ENCODE measurements around the gene SLC45A1. TPM values are rescaled to one million over a fixed set of nuclear protein-coding genes. Genes with fewer than 3 reads are reported as not detected.

Gene SLC45A1
- total and polyA plus RNA-seq, 2 donors (not counting 1 experiment from before 2014, with no cell fraction given) = 0.54 to 0.64 TPM

- H3K4me1 Mint-ChIP-seq = no peaks in the 10 kb centered on the region
- no peaks in the 10 kb centered on the region for H3K27me3 ChIP-seq (replicated peaks in 1 of 4; ENCODE audit: control extremely low read depth in 1 of 4, control insufficient read depth in 3 of 4, insufficient read depth in 4 of 4, low read length in 3 of 4)
- H4K20me1 ChIP-seq (ENCODE audit: control insufficient read depth, insufficient read depth, low read length, poor library complexity, severe bottlenecking) = no peaks in the 10 kb centered on the region
- CTCF ChIA-PET = no interaction called here
- POLR2A ChIA-PET = no interaction called here
- no peak overlapping the region for H3K9ac ChIP-seq (ENCODE audit: low read length)
- DNase-seq (no peak), ATAC-seq (ENCODE audit: low read depth) (no peak)
- WGBS (ENCODE audit: insufficient coverage) = 89% methylated on average over 3 of the region's 6 CpGs
- no peak overlapping the region for H3K4me3 Mint-ChIP-seq
- H3K27ac ChIP-seq (ENCODE audit: low read length in 2 of 2) = no peak overlapping the region
- H2AFZ ChIP-seq (ENCODE audit: insufficient read depth, low read depth, low read length, poor library complexity, severe bottlenecking) = no peak overlapping the region
- peaks cover 0 to 19% (median 0%) of the 10 kb centered on the region in 3 donors for H3K9me3 ChIP-seq (ENCODE audit: control extremely low read depth in 1 of 3, control insufficient read depth in 2 of 3, insufficient read depth in 1 of 3, low read length in 2 of 3)
- no peak overlapping the region for H3K27ac Mint-ChIP-seq
- H3K36me3 ChIP-seq (replicated peaks in 1 of 2; ENCODE audit: control extremely low read depth in 1 of 2, control insufficient read depth in 1 of 2, extremely low read depth in 1 of 2, insufficient read depth in 2 of 2, low read length in 1 of 2) = no peaks in the 10 kb centered on the region
- no peaks in the 10 kb centered on the region for H3K27me3 Mint-ChIP-seq
- TF ChIP-seq EZH2 (IDR thresholded peaks at IDR 0.05; ENCODE audit: borderline replicate concordance, insufficient read depth, low read depth, low read length, poor library complexity, severe bottlenecking) = no peak
- TF ChIP-seq, protein P1, sequence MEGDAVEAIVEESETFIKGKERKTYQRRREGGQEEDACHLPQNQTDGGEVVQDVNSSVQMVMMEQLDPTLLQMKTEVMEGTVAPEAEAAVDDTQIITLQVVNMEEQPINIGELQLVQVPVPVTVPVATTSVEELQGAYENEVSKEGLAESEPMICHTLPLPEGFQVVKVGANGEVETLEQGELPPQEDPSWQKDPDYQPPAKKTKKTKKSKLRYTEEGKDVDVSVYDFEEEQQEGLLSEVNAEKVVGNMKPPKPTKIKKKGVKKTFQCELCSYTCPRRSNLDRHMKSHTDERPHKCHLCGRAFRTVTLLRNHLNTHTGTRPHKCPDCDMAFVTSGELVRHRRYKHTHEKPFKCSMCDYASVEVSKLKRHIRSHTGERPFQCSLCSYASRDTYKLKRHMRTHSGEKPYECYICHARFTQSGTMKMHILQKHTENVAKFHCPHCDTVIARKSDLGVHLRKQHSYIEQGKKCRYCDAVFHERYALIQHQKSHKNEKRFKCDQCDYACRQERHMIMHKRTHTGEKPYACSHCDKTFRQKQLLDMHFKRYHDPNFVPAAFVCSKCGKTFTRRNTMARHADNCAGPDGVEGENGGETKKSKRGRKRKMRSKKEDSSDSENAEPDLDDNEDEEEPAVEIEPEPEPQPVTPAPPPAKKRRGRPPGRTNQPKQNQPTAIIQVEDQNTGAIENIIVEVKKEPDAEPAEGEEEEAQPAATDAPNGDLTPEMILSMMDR (IDR thresholded peaks at IDR 0.05) = no peak
- no peak overlapping the region for H3K4me2 ChIP-seq (replicated peaks; ENCODE audit: low read depth, low read length, poor library complexity, severe bottlenecking)
- H3K4me3 ChIP-seq (ENCODE audit: control extremely low read depth in 1 of 5, extremely low read depth in 1 of 5, insufficient read depth in 1 of 5, low read depth in 2 of 5, low read length in 4 of 5) = no peak overlapping the region
- H3K4me1 ChIP-seq (ENCODE audit: control insufficient read depth in 2 of 2, insufficient read depth in 2 of 2, low read length in 2 of 2) = no peaks in the 10 kb centered on the region
- intact Hi-C loops (cut with micrococcal nuclease) = no loop called here
- no peaks in the 10 kb centered on the region for H3K9me3 Mint-ChIP-seq (ENCODE audit: insufficient read depth)
- no peaks in the 10 kb centered on the region for H3K79me2 ChIP-seq (ENCODE audit: control insufficient read depth, insufficient read depth, low read length)
Observed at GRCh38 chr1:8340448-8340847, 22.5 kb downstream of the SLC45A1 start.

DNA sequence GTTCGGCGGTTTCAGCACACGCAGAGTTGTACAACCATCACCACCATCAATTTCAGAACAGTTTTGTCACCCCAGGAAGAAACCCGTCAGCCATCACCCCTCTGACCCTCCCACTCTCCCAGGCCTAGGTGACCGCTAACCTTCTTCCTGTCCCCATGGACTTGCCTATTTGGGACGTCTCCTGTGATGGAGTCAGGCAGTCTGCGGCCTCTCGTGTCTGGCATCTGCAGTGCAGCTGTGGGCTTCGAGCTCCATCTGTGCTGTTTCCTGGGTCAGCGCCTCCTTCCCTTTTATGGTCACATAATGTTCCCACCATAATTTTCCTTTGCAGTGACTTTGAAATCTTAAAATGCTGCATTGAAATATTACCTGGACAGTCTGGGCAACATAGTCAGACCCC is 24.4 kb downstream of the SLC45A1 start:
- H3K27ac Mint-ChIP-seq = no peak overlapping the region
- whole genome bisulfite sequencing (ENCODE audit: insufficient coverage) = 83% methylated on average over 7 of the region's 10 CpGs
- CTCF ChIA-PET = no interaction called here
- no peaks in the 10 kb centered on the region for H3K9me3 Mint-ChIP-seq (ENCODE audit: insufficient read depth)
- ATAC-seq (ENCODE audit: low read depth) (no peak), DNase-seq (no peak)
- Histone ChIP-seq H3K27me3 (replicated peaks in 1 of 4; ENCODE audit: control extremely low read depth in 1 of 4, control insufficient read depth in 3 of 4, insufficient read depth in 4 of 4, low read length in 3 of 4) (no peaks in the 10 kb centered on the region), H3K4me3 (ENCODE audit: control extremely low read depth in 1 of 5, extremely low read depth in 1 of 5, insufficient read depth in 1 of 5, low read depth in 2 of 5, low read length in 4 of 5) (no peak overlapping the region), H3K79me2 (ENCODE audit: control insufficient read depth, insufficient read depth, low read length) (no peaks in the 10 kb centered on the region), H3K4me1 (ENCODE audit: control insufficient read depth in 2 of 2, insufficient read depth in 2 of 2, low read length in 2 of 2) (no peaks in the 10 kb centered on the region), H2AFZ (ENCODE audit: insufficient read depth, low read depth, low read length, poor library complexity, severe bottlenecking) (no peak overlapping the region), H3K9me3 (ENCODE audit: control extremely low read depth in 1 of 3, control insufficient read depth in 2 of 3, insufficient read depth in 1 of 3, low read length in 2 of 3) (peaks cover 0 to 11% (median 0%) of the 10 kb centered on the region in 3 donors), H3K9ac (ENCODE audit: low read length) (no peak overlapping the region), H4K20me1 (ENCODE audit: control insufficient read depth, insufficient read depth, low read length, poor library complexity, severe bottlenecking) (no peaks in the 10 kb centered on the region), H3K27ac (ENCODE audit: low read length in 2 of 2) (no peak overlapping the region), H3K4me2 (replicated peaks; ENCODE audit: low read depth, low read length, poor library complexity, severe bottlenecking) (no peak overlapping the region), H3K36me3 (replicated peaks in 1 of 2; ENCODE audit: control extremely low read depth in 1 of 2, control insufficient read depth in 1 of 2, extremely low read depth in 1 of 2, insufficient read depth in 2 of 2, low read length in 1 of 2) (no peaks in the 10 kb centered on the region)
- H3K27me3 Mint-ChIP-seq = peaks cover 5% of the 10 kb centered on the region
- no peak for TF ChIP-seq EZH2 (IDR thresholded peaks at IDR 0.05; ENCODE audit: borderline replicate concordance, insufficient read depth, low read depth, low read length, poor library complexity, severe bottlenecking)
- TF ChIP-seq, protein P1 (IDR thresholded peaks at IDR 0.05) = no peak
- no peaks in the 10 kb centered on the region for H3K4me1 Mint-ChIP-seq
- POLR2A ChIA-PET = no interaction called here
- intact Hi-C loops (cut with micrococcal nuclease) = no loop called here
- H3K4me3 Mint-ChIP-seq = no peak overlapping the region
